ENCODE results near the gene TSPAN9. TPM values are rescaled to one million over a fixed set of nuclear protein-coding genes. Genes with fewer than 3 reads are reported as not detected.

Gene TSPAN9
- total and polyA plus RNA-seq, 9 of the 15 experiments (the other 6 are each of a cell fraction or from before 2014, with no cell fraction given), result 0.23 to 2.1 (median 0.60) TPM; not detected in 2

GRCh38 chr12:3229577-3229976 lies 152.4 kb downstream of the TSPAN9 start:
- WGBS (ENCODE audit: insufficient coverage, low coverage, missing lambda C conversion rate), result 3% methylated on average over 4 of the region's 5 CpGs

More at GRCh38 chr12:3229577-3229976, 152.4 kb downstream of the TSPAN9 start:
- no peaks in the 10 kb centered on the region for H3K9me1 ChIP-seq (ENCODE audit: control insufficient read depth, insufficient read depth, low read length)
- H3K9ac ChIP-seq (ENCODE audit: insufficient read depth in 1 of 2, low read depth in 2 of 2, low read length in 2 of 2), result no peak overlapping the region
- H3K4me3 ChIP-seq, result no peak overlapping the region
- no peak for FAIRE-seq
- POLR2A ChIA-PET, result interaction anchor here (0.7 kb wide), 2 partner anchors 39 to 1078 kb away, joined by 3 read pairs; no protein-coding TSS in a partner anchor
- H3K27me3 ChIP-seq (ENCODE audit: control insufficient read depth in 2 of 2, insufficient read depth in 2 of 2, low read length in 2 of 2), result peaks cover under 1 to 28% of the 10 kb centered on the region in 2 experiments; a peak in 4 of 5 replicates
- TF ChIP-seq HLTF (IDR thresholded peaks at IDR 0.05) (no peak), SOX6 (IDR thresholded peaks at IDR 0.05) (no peak), ZKSCAN8 (CRISPR knock-in tag; IDR thresholded peaks at IDR 0.05) (no peak), RBM15 (IDR thresholded peaks at IDR 0.05; ENCODE audit: insufficient read depth, low read length) (no peak), MGA (IDR thresholded peaks at IDR 0.05) (no peak), ZNF589 (CRISPR knock-in tag; IDR thresholded peaks at IDR 0.05; ENCODE audit: low read depth) (no peak), CREB3L1 (IDR thresholded peaks at IDR 0.05; ENCODE audit: borderline replicate concordance, low read depth) (no peak), MNT (conservative IDR thresholded peaks at IDR 0.05) (no peak)
- intact Hi-C loops (cut with micrococcal nuclease), result no loop called here
- H3K4me2 ChIP-seq (ENCODE audit: insufficient read depth, low read length), result no peak overlapping the region
- H3K4me1 ChIP-seq (replicated peaks in 1 of 2; ENCODE audit: control insufficient read depth in 2 of 2, insufficient read depth in 2 of 2, low read length in 2 of 2), result no peaks in the 10 kb centered on the region
- in situ Hi-C loops (cut with MboI), result no loop called here
- H3K36me3 ChIP-seq (ENCODE audit: control insufficient read depth, insufficient read depth, low read length), result no peaks in the 10 kb centered on the region
- H2AFZ ChIP-seq (ENCODE audit: low read depth, low read length), result no peak overlapping the region
- no TSS peak for BruUV-seq (replicated peaks)
- H3K9me3 ChIP-seq (replicated peaks; ENCODE audit: control insufficient read depth, insufficient read depth, low read depth, low read length), result no peaks in the 10 kb centered on the region
- DNase-seq (ENCODE audit: extremely low read depth in 1 of 4, low spot score in 3 of 4), result no peak
- ATAC-seq, result no peak
- H3K27ac ChIP-seq (ENCODE audit: extremely low read depth, low read depth, low read length), result no peak overlapping the region
- 0 out of 2 replicates have a peak, but pooled peaks cover 3% of the 10 kb centered on the region for H4K20me1 ChIP-seq (replicated peaks; ENCODE audit: control insufficient read depth, insufficient read depth, low read length)
- no peaks in the 10 kb centered on the region for H3K79me2 ChIP-seq (ENCODE audit: control insufficient read depth, insufficient read depth, low read length)
- CTCF ChIA-PET (ENCODE audit: low intra/inter-chr PET ratio), result no interaction called here

Data from K562 (cell line).